SK-N-SH treated with all-trans-retinoic acid at 6 μM for 48 hours (cell line): ENCODE data around the gene CTXND2.

Source experiments
- CSRNP3 ChIP-seq: fragments of 250-450 bp; sonication (Bioruptor Pico); IDR thresholded peaks from 2 replicates; pipeline ENCODE4 v1.5.1; 2021; ENCODE audit warnings: mild to moderate bottlenecking, moderate library complexity
- GLIS3 ChIP-seq: fragments of 250-450 bp; sonication (Bioruptor Pico); IDR thresholded peaks from 2 replicates; pipeline ENCODE4 v1.5.0; 2020; ENCODE audit warnings: mild to moderate bottlenecking, moderate library complexity
- TF ChIP-seq, protein P1 (sequence below): fragments of 250-450 bp; sonication (Bioruptor Pico); IDR thresholded peaks from 2 replicates; pipeline ENCODE4 v1.5.1; 2020; ENCODE audit warnings: low read depth, mild to moderate bottlenecking, moderate library complexity
- TF ChIP-seq, protein P2 (sequence below): fragments of 250-450 bp; sonication (Bioruptor Pico); IDR thresholded peaks from 2 replicates; pipeline ENCODE4 v1.8.0; 2020; ENCODE audit warnings: mild to moderate bottlenecking, moderate library complexity, borderline replicate concordance
- TF ChIP-seq, protein P3 (sequence below): fragments of 250-450 bp; sonication (Bioruptor Pico); IDR thresholded peaks from 2 replicates; pipeline ENCODE4 v1.8.0; 2021; ENCODE audit warnings: low read depth, mild to moderate bottlenecking, moderate library complexity, borderline replicate concordance

DNA sequence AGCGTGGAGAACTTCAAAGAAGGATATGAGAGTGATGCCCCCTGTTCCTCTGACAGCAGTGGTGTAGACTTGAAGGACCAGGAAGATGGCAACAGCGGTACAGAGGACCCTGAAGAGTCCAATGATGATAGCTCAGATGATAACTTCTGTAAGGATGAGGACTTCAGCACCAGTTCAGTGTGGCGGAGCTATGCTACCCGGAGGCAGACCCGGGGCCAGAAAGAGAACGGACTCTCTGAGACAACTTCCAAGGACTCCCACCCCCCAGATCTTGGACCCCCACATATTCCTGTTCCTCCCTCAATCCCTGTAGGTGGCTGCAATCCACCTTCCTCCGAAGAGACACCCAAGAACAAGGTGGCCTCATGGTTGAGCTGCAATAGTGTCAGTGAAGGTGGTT, 73.7 kb downstream of the CTXND2 start:
- TF ChIP-seq, protein P1, sequence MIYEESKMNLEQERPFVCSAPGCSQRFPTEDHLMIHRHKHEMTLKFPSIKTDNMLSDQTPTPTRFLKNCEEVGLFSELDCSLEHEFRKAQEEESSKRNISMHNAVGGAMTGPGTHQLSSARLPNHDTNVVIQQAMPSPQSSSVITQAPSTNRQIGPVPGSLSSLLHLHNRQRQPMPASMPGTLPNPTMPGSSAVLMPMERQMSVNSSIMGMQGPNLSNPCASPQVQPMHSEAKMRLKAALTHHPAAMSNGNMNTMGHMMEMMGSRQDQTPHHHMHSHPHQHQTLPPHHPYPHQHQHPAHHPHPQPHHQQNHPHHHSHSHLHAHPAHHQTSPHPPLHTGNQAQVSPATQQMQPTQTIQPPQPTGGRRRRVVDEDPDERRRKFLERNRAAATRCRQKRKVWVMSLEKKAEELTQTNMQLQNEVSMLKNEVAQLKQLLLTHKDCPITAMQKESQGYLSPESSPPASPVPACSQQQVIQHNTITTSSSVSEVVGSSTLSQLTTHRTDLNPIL (CRISPR knock-in tag), result no peak
- TF ChIP-seq, protein P2, sequence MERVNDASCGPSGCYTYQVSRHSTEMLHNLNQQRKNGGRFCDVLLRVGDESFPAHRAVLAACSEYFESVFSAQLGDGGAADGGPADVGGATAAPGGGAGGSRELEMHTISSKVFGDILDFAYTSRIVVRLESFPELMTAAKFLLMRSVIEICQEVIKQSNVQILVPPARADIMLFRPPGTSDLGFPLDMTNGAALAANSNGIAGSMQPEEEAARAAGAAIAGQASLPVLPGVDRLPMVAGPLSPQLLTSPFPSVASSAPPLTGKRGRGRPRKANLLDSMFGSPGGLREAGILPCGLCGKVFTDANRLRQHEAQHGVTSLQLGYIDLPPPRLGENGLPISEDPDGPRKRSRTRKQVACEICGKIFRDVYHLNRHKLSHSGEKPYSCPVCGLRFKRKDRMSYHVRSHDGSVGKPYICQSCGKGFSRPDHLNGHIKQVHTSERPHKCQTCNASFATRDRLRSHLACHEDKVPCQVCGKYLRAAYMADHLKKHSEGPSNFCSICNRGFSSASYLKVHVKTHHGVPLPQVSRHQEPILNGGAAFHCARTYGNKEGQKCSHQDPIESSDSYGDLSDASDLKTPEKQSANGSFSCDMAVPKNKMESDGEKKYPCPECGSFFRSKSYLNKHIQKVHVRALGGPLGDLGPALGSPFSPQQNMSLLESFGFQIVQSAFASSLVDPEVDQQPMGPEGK, result no peak
- TF ChIP-seq, protein P3, sequence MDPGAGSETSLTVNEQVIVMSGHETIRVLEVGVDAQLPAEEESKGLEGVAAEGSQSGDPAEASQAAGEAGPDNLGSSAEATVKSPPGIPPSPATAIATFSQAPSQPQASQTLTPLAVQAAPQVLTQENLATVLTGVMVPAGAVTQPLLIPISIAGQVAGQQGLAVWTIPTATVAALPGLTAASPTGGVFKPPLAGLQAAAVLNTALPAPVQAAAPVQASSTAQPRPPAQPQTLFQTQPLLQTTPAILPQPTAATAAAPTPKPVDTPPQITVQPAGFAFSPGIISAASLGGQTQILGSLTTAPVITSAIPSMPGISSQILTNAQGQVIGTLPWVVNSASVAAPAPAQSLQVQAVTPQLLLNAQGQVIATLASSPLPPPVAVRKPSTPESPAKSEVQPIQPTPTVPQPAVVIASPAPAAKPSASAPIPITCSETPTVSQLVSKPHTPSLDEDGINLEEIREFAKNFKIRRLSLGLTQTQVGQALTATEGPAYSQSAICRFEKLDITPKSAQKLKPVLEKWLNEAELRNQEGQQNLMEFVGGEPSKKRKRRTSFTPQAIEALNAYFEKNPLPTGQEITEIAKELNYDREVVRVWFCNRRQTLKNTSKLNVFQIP (CRISPR knock-in tag), result no peak
- TF ChIP-seq GLIS3 (CRISPR knock-in tag), result no peak
- TF ChIP-seq CSRNP3 (CRISPR knock-in tag), result no peak
